Activated CD4-positive, alpha-beta T cell treated with anti-CD3 and anti-CD28 coated beads, Interleukin-2, amount 10 ng/mL, durations not matched to agents 24 days and 14 days (primary cell): ENCODE data around the gene RBM47. TPM values are rescaled to one million over a fixed set of nuclear protein-coding genes. Genes with fewer than 3 reads are reported as not detected.
A peak's percentile ranks its signal among the peaks of the same experiment; 100 is the strongest.

ENCODE experiments used
- DNase-seq: peaks from one replicate; pipeline ENCODE4 v3.0.0; 2022
- H3K27ac Mint-ChIP-seq: one replicate; pipeline ENCODE4 v1.8.0; 2022; ENCODE audit warnings: mild to moderate bottlenecking, mixed read lengths
- H3K27me3 Mint-ChIP-seq: one replicate; pipeline ENCODE4 v1.8.0; 2022; ENCODE audit warnings: mixed read lengths
- H3K36me3 Mint-ChIP-seq: one replicate; pipeline ENCODE4 v1.8.0; 2022; ENCODE audit warnings: low read depth, mild to moderate bottlenecking, mixed read lengths
- H3K4me1 Mint-ChIP-seq: one replicate; pipeline ENCODE4 v1.8.0; 2021; ENCODE audit warnings: mixed read lengths
- H3K4me3 Mint-ChIP-seq: one replicate; pipeline ENCODE4 v1.8.0; 2022; ENCODE audit warnings: mild to moderate bottlenecking, moderate library complexity, mixed read lengths
- H3K9me3 Mint-ChIP-seq: one replicate; pipeline ENCODE4 v1.8.0; 2021; ENCODE audit warnings: mixed read lengths
- intact Hi-C: fragments of 100-400 bp; cut with micrococcal nuclease; formaldehyde crosslinking; loops from one replicate; pipeline ENCODE4 v1.15.1; 2023
- total RNA-seq: library from RNA; stranded (reverse); gene quantifications from 2 replicates; pipeline ENCODE4 v1.2.3, GENCODE V29; 2022

The RBM47 gene
- total RNA-seq, 1 donor from 2014 or later: 13.0 TPM

DNA sequence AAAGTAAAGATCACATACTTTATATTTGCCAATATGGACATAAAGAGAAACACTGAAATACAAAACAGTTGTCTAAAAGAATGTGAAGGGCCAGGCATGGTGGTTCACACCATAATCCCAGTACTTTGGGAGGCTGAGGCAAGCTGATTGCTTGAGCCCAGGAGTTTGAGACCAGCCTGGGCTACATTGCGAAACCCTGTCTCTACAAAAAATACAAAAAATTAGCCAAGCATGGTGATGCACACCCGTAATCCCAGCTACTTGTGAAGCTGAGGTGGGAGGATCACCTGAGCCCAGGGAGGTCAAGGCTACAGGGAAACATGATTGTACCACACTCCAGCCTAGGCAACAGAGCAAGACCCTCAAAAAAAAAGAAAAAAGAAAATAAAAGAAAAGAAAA lies 11.8 kb downstream of the RBM47 start:
- no peak for DNase-seq
- Mint-ChIP-seq H3K36me3 (peaks cover 15% of the 10 kb centered on the region), H3K27me3 (no peaks in the 10 kb centered on the region), H3K9me3 (peaks cover 9% of the 10 kb centered on the region), H3K27ac (no peak overlapping the region), H3K4me3 (no peak overlapping the region), H3K4me1 (peaks cover 38% of the 10 kb centered on the region)
- intact Hi-C loops: no loop called here

DNA sequence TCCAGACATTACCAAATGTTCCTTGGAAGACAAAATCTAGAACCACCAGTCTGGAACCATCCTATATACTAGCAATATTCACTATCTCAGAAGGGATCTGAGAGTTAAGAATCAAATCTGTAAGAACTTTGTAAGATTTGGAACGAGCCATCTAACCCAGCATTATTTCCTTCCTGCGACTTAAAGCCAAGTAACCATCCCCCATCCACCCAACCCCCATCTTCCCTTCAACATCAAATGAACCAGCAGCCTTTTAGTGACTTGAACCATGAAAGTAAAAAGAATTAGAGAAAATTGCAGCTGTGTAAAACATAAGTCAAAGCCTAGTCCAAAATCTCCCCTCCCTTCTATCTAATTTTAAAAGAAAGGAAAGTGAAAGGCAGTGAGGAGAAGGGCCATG lies 15.6 kb downstream of the RBM47 start:
- peaks cover 7% of the 10 kb centered on the region for H3K36me3 Mint-ChIP-seq
- peaks cover 18% of the 10 kb centered on the region for H3K4me1 Mint-ChIP-seq
- intact Hi-C loops: no loop called here
- H3K27me3 Mint-ChIP-seq: no peaks in the 10 kb centered on the region
- H3K4me3 Mint-ChIP-seq: peak overlapping the region; percentile 37
- peaks cover 4% of the 10 kb centered on the region for H3K9me3 Mint-ChIP-seq
- H3K27ac Mint-ChIP-seq: peak overlapping the region; percentile 65
- DNase-seq: no peak

DNA sequence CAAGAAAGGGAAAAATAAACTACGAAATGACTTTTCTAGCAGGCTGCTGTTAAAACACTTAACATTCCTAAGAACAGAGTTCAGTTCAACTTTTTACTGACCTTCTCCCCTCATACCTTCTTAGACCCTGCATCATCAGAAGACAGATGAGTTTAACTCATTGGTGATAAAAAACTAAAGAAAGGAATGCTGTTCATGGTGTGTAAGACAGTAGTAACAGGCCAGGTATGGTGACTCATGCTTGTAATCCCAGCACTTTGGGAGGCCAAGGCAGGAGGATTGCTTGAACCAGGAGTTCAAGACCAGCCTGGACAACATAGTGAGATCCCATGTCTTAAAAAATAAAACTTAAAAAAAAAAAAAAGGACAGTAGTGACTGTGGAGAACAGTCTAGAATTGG lies 16.2 kb downstream of the RBM47 start:
- H3K4me1 Mint-ChIP-seq: peaks cover 18% of the 10 kb centered on the region
- H3K27me3 Mint-ChIP-seq: no peaks in the 10 kb centered on the region
- no peaks in the 10 kb centered on the region for H3K9me3 Mint-ChIP-seq
- no peak overlapping the region for H3K4me3 Mint-ChIP-seq
- no peak for DNase-seq
- H3K27ac Mint-ChIP-seq: no peak overlapping the region
- peaks cover 5% of the 10 kb centered on the region for H3K36me3 Mint-ChIP-seq
- intact Hi-C loops: no loop called here

DNA sequence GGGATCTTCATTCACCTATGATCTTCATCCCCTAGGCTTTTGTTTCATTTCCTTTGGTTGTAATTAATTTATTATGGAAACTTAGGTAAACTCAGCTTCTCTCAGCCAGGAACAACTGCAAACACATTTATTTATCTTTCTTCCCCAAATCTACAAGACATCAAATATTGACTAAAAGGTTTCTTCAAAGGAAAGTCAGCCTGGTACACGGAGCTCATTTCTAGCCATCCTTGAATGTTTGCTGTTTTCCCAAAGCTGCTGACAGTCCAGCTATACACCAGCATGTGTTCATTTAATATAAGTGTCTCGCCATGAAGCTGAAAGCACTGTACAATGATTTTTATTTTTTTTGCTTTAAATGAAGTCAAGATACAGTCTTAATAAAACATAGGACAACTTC lies 16.8 kb downstream of the RBM47 start:
- H3K36me3 Mint-ChIP-seq: peaks cover 5% of the 10 kb centered on the region
- no peak overlapping the region for H3K4me3 Mint-ChIP-seq
- no peak for DNase-seq
- intact Hi-C loops: no loop called here
- H3K27ac Mint-ChIP-seq: no peak overlapping the region
- no peaks in the 10 kb centered on the region for H3K27me3 Mint-ChIP-seq
- H3K4me1 Mint-ChIP-seq: peaks cover 18% of the 10 kb centered on the region
- no peaks in the 10 kb centered on the region for H3K9me3 Mint-ChIP-seq

DNA sequence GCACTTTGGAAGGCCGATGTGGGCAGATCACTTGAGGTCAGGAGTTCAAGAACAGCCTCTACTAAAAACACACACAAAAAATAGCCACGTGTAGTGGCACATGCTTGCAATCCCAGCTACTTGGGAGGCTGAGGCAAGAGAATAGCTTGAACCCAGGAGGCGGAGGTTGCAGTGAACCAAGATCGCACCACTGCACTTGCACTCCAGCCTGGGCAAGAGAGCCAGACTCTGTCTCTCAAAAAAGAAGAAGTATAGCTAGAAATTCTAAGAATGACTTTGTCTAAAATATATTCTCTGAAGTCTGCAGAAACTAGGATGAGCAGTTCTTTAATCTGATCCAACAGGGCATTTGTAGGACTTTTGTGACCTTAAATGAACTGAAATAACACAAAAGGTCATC lies 17.4 kb downstream of the RBM47 start:
- H3K36me3 Mint-ChIP-seq: peaks cover 5% of the 10 kb centered on the region
- no peaks in the 10 kb centered on the region for H3K9me3 Mint-ChIP-seq
- no peak overlapping the region for H3K27ac Mint-ChIP-seq
- no peak for DNase-seq
- intact Hi-C loops: no loop called here
- H3K4me1 Mint-ChIP-seq: peaks cover 18% of the 10 kb centered on the region
- no peaks in the 10 kb centered on the region for H3K27me3 Mint-ChIP-seq
- H3K4me3 Mint-ChIP-seq: no peak overlapping the region

DNA sequence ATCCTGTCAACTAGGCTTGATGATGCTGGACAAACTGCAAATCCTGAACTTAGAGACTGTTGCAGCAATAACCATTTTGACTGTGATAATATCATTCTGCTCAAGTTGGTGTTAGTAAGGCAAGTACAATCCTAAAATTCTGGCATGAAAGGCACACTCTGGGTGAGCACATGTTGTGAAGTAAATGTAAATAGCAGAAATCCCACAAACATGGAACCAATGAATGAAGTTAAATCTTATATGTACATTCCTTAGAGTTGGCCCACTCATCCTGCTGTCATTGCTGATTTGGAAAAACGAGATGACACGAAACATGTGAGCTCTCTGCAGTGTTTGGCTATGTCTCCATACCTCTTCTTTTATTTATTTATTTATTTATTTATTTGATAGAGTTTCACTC lies 21.0 kb downstream of the RBM47 start:
- H3K27ac Mint-ChIP-seq: no peak overlapping the region
- no peak overlapping the region for H3K4me3 Mint-ChIP-seq
- no peaks in the 10 kb centered on the region for H3K9me3 Mint-ChIP-seq
- intact Hi-C loops: no loop called here
- H3K4me1 Mint-ChIP-seq: peaks cover 4% of the 10 kb centered on the region
- DNase-seq: no peak
- no peaks in the 10 kb centered on the region for H3K27me3 Mint-ChIP-seq
- H3K36me3 Mint-ChIP-seq: peaks cover 3% of the 10 kb centered on the region

DNA sequence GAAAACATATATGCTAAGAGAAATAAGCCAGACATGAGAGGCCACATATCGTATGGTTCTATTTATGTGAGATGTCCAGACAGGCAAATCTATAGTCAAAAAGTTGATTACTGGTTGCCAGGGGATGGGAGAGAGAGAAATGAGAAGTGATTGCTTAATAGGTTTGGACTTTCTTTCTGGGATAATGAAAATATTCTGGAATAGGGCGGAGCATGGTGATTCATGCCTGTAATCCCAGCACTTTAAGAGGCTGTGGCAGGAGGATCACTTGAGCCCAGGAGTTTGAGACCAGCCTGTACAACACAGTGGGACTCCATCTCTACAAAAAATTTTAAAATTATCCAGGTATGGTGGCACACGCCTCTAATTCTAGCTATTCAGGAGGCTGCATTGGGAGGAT lies 22.4 kb downstream of the RBM47 start:
- no peaks in the 10 kb centered on the region for H3K9me3 Mint-ChIP-seq
- intact Hi-C loops: no loop called here

DNA sequence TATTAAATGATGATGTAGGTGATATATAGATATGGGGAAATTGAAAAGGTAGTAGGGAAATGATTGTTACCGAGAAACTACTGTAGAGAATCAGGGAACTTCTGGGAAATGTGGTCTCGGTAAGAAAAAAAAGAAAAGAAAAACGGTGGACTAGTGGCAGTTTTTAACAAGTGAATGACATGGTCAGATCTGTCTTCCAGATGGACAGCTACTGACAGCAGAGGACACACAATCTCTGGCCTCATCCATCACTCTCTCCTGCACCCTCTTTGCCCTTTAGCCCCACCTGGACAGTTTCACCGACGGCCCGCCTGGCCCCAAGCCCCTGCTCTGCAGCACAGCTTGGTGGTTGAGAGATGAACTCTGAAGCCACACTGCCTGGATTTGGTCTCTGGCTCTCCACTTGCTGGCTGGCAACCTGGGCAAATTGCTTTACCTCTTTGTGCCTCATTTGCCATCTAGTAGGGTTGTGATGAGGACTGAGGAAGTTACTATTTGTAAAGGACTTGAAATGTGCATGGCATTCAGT lies 23.4 kb downstream of the RBM47 start:
- no peak for DNase-seq
- H3K4me3 Mint-ChIP-seq: no peak overlapping the region
- no peaks in the 10 kb centered on the region for H3K4me1 Mint-ChIP-seq
- intact Hi-C loops: no loop called here
- H3K36me3 Mint-ChIP-seq: peaks cover 1% of the 10 kb centered on the region
- H3K9me3 Mint-ChIP-seq: no peaks in the 10 kb centered on the region
- H3K27me3 Mint-ChIP-seq: no peaks in the 10 kb centered on the region
- no peak overlapping the region for H3K27ac Mint-ChIP-seq

More for the DNA sequence above, 22.4 kb downstream of the RBM47 start:
- no peak for DNase-seq
- no peak overlapping the region for H3K27ac Mint-ChIP-seq
- H3K4me3 Mint-ChIP-seq: no peak overlapping the region
- peaks cover 1% of the 10 kb centered on the region for H3K36me3 Mint-ChIP-seq
- no peaks in the 10 kb centered on the region for H3K4me1 Mint-ChIP-seq
- no peaks in the 10 kb centered on the region for H3K27me3 Mint-ChIP-seq

DNA sequence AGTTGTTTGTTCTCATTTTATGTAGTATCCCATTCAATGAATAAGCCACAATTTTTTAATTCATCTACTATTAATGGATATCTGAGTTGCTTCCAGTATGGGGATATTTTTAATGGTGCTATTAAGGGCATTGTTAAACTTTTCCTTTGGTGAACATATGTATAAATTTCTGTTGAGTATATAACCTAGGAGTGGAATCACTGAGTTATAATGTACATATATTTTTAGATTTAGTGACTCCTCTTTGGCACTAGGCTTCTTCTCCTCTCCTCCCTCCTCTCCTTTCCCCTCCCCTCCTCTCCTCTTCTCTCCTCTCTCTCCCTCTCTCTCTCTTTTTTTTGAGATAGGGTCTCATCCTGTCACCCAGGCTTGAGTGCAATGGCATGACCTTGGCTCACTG lies 26.4 kb downstream of the RBM47 start:
- Mint-ChIP-seq H3K4me1 (peaks cover 2% of the 10 kb centered on the region), H3K27ac (peak overlapping the region; percentile 35), H3K36me3 (peaks cover 8% of the 10 kb centered on the region), H3K9me3 (peaks cover 5% of the 10 kb centered on the region), H3K4me3 (no peak overlapping the region), H3K27me3 (no peaks in the 10 kb centered on the region)
- no peak for DNase-seq
- intact Hi-C loops: no loop called here

DNA sequence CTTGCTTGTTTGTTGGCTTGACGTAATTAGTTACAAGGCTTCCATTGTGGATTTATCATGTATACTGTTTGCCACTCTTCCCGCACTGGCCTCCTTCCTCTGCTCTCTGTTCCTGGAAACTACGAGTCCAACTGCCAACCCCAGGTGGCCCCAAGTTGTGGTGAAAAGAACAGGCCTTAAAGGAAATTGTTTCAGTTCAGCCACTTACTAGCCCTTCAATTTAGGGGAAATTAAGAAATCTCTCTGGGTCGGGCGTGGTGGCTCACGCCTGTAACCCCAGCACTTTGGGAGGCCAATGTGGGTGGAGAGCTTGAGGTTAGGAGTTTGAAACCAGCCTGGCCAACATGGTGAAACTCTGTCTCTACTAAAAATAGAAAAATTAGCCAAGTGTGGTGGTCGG lies 28.0 kb downstream of the RBM47 start:
- peaks cover 8% of the 10 kb centered on the region for H3K36me3 Mint-ChIP-seq
- H3K27ac Mint-ChIP-seq: no peak overlapping the region
- no peak overlapping the region for H3K4me3 Mint-ChIP-seq

DNA sequence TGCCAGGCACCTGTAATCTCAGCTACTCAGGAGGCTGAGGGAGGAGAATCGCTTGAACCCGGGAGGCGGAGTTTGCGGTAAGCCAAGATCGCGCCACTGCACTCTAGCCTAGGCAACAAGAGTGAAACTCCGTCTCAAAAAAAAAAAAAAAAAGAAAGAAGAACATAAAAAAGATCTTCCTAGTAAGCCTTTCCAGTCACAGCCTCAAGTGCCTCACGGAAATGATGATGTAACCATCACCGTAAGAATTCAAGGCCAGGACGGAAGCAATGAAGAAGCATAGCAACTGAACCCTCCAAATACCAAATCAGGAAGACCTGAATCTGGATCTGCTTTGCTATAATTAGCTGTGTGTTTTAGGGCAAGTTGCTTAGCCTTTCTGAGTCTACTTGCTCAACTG lies 28.8 kb downstream of the RBM47 start:
- Mint-ChIP-seq H3K4me3 (no peak overlapping the region), H3K27ac (no peak overlapping the region), H3K27me3 (no peaks in the 10 kb centered on the region), H3K9me3 (peaks cover 5% of the 10 kb centered on the region), H3K36me3 (peaks cover 8% of the 10 kb centered on the region), H3K4me1 (peaks cover 2% of the 10 kb centered on the region)
- no peak for DNase-seq
- intact Hi-C loops: no loop called here

More for the DNA sequence above, 28.0 kb downstream of the RBM47 start:
- Mint-ChIP-seq H3K9me3 (peaks cover 5% of the 10 kb centered on the region), H3K4me1 (peaks cover 2% of the 10 kb centered on the region), H3K27me3 (no peaks in the 10 kb centered on the region)
- DNase-seq: no peak
- intact Hi-C loops: no loop called here

DNA sequence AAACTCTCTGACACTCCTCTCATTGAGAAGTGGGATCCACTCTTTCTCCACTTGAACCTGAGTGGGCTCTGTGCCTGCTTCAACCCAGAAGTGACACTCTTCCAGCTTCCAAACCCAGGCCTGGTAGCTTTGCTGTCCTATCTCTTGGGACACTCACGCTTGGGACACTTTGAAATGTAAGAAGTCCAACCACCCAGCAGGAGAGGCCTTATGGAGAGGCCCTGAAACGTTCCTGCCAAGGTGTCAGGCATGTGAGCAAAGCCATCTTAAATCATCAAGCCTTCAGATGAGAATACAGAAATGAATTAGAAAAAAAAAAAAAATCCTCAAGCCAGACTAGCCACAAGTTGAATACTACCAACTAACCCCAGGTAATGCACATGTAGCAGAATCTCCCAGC lies 30.2 kb downstream of the RBM47 start:
- intact Hi-C loops: no loop called here
- no peak for DNase-seq
- Mint-ChIP-seq H3K27me3 (no peaks in the 10 kb centered on the region), H3K27ac (no peak overlapping the region), H3K36me3 (peaks cover 11% of the 10 kb centered on the region), H3K4me1 (peaks cover 2% of the 10 kb centered on the region), H3K9me3 (peaks cover 5% of the 10 kb centered on the region), H3K4me3 (no peak overlapping the region)

DNA sequence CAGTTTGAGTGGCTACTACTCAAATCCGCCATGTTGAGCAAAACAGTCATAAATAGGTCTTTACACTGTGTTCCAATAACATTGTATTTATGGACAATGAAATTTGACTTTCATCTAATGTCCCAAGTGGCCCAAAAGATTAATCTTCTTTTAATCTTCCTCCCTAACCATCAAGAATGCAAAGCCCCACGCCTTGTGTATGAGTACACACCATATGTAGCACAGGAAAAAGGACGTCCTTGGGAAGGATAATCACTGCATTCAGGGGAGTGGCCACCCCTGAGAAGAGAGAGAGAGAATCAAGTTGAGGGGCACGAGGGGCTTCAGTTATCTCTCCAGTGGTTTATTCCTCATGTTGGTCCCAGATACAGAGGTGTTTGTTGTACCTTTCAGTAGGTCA lies 33.1 kb downstream of the RBM47 start:
- H3K9me3 Mint-ChIP-seq: peaks cover 5% of the 10 kb centered on the region
- intact Hi-C loops: no loop called here
- no peak for DNase-seq
- no peak overlapping the region for H3K27ac Mint-ChIP-seq
- no peaks in the 10 kb centered on the region for H3K27me3 Mint-ChIP-seq
- H3K36me3 Mint-ChIP-seq: peaks cover 12% of the 10 kb centered on the region
- peaks cover 2% of the 10 kb centered on the region for H3K4me1 Mint-ChIP-seq
- H3K4me3 Mint-ChIP-seq: no peak overlapping the region

DNA sequence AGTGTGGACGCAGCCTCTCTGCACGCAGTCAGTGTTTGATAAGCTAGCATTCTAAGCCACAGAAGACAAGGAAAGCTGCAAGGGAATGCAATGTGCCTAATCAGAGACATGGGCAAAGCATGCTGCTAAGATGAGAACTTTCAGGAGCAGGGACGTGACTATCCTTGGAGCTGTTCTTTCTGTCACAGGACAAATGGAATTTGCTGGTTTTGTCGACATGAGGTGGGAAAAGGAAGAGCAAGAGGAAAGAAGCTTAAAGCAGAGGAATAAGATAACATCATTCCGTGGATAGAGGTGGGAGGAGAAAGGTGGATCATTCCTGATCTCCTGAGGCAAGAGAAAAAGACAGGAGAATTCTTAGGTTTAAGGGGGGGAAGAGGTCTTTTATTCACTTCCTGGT lies 33.7 kb downstream of the RBM47 start:
- H3K27ac Mint-ChIP-seq: no peak overlapping the region
- H3K27me3 Mint-ChIP-seq: no peaks in the 10 kb centered on the region
- peaks cover 2% of the 10 kb centered on the region for H3K9me3 Mint-ChIP-seq
- intact Hi-C loops: no loop called here
- H3K4me3 Mint-ChIP-seq: no peak overlapping the region
- DNase-seq: no peak
- peaks cover 2% of the 10 kb centered on the region for H3K4me1 Mint-ChIP-seq
- peaks cover 9% of the 10 kb centered on the region for H3K36me3 Mint-ChIP-seq
